Stimulated activated CD8-positive, alpha-beta memory T cell treated with anti-CD3 and anti-CD28 coated beads, Interleukin-4, amount 100 ng/mL, for 24 hours (primary cell): ENCODE results near the gene ATP1A4.

ENCODE experiments used
- DNase-seq: peaks from one replicate; pipeline ENCODE4 v3.0.0-alpha.2; 2020; ENCODE audit warnings: low read depth

ATP1A4 gene

GRCh38 chr1:160232911-160233310, 81.5 kb downstream of the ATP1A4 start:
- DNase-seq, result no peak
